Measurements from ENCODE around the gene SMYD5.

Gene SMYD5

DNA sequence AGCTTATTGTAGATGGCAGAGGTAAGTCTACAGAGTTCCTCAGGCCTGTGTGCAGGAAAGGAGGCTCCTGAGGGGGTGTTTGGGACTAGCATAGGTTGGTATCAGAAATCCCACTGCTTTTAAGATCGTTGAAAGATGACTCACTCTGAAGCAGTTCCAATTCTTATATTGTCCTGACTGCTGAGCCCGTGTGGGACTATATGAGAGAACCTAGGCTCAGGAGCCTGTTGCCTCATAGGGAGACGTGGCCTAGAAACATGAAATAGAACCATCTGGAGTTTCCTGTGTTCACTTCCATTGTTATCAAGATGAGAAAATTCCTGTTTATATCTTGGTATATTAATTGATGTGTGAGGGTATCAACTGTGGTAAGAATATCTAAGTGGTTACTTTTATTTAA is 25.7 kb downstream of the SMYD5 start:
- no peaks in the 10 kb centered on the region for H3K9me3 ChIP-seq (ENCODE audit: insufficient read depth, low read length)
- TF ChIP-seq YY1 (IDR thresholded peaks at IDR 0.05; ENCODE audit: insufficient read depth, insufficient read length): no peak
- no peak for TF ChIP-seq ZNF274 (IDR thresholded peaks at IDR 0.05; ENCODE audit: low read depth, low read length)
- no peak for TF ChIP-seq SUZ12 (IDR thresholded peaks at IDR 0.05; ENCODE audit: extremely low read depth, insufficient read depth, insufficient read length)
- peaks cover 90% of the 10 kb centered on the region for H3K36me3 ChIP-seq (ENCODE audit: insufficient read depth, insufficient read length, low read length)
- DNase-seq (ENCODE audit: low read depth, low spot score): no peak
- no peak overlapping the region for H3K4me3 ChIP-seq (ENCODE audit: insufficient read length, low read depth)
- H3K4me1 ChIP-seq (ENCODE audit: insufficient read depth, insufficient read length): peaks cover 13% of the 10 kb centered on the region
- H3K27me3 ChIP-seq (ENCODE audit: insufficient read depth, insufficient read length): no peaks in the 10 kb centered on the region
- H3K9ac ChIP-seq (ENCODE audit: insufficient read length, low read depth): no peak overlapping the region

- no peak for DNase-seq (ENCODE audit: low read depth, low spot score)
- Histone ChIP-seq H3K27me3 (ENCODE audit: insufficient read depth, insufficient read length) (no peaks in the 10 kb centered on the region), H3K9me3 (ENCODE audit: insufficient read depth, low read length) (no peaks in the 10 kb centered on the region), H3K36me3 (ENCODE audit: insufficient read depth, insufficient read length, low read length) (peaks cover 91% of the 10 kb centered on the region), H3K4me3 (ENCODE audit: insufficient read length, low read depth) (no peak overlapping the region), H3K4me1 (ENCODE audit: insufficient read depth, insufficient read length) (peaks cover 6% of the 10 kb centered on the region), H3K9ac (ENCODE audit: insufficient read length, low read depth) (no peak overlapping the region)
- TF ChIP-seq YY1 (IDR thresholded peaks at IDR 0.05; ENCODE audit: insufficient read depth, insufficient read length) (no peak), SUZ12 (IDR thresholded peaks at IDR 0.05; ENCODE audit: extremely low read depth, insufficient read depth, insufficient read length) (no peak), ZNF274 (IDR thresholded peaks at IDR 0.05; ENCODE audit: low read depth, low read length) (no peak)
These were observed 30.0 kb downstream of the SMYD5 start for GRCh38 chr2:73243884-73244570.

- Histone ChIP-seq H3K4me1 (ENCODE audit: insufficient read depth, insufficient read length) (peaks cover 5% of the 10 kb centered on the region), H3K27me3 (ENCODE audit: insufficient read depth, insufficient read length) (no peaks in the 10 kb centered on the region), H3K36me3 (ENCODE audit: insufficient read depth, insufficient read length, low read length) (peaks cover 91% of the 10 kb centered on the region), H3K4me3 (ENCODE audit: insufficient read length, low read depth) (no peak overlapping the region), H3K9me3 (ENCODE audit: insufficient read depth, low read length) (no peaks in the 10 kb centered on the region), H3K9ac (ENCODE audit: insufficient read length, low read depth) (no peak overlapping the region)
- DNase-seq (ENCODE audit: low read depth, low spot score): no peak
- TF ChIP-seq ZNF274 (IDR thresholded peaks at IDR 0.05; ENCODE audit: low read depth, low read length) (no peak), SUZ12 (IDR thresholded peaks at IDR 0.05; ENCODE audit: extremely low read depth, insufficient read depth, insufficient read length) (no peak), YY1 (IDR thresholded peaks at IDR 0.05; ENCODE audit: insufficient read depth, insufficient read length) (no peak)
These were observed 30.5 kb downstream of the SMYD5 start for GRCh38 chr2:73244580-73244979.

DNA sequence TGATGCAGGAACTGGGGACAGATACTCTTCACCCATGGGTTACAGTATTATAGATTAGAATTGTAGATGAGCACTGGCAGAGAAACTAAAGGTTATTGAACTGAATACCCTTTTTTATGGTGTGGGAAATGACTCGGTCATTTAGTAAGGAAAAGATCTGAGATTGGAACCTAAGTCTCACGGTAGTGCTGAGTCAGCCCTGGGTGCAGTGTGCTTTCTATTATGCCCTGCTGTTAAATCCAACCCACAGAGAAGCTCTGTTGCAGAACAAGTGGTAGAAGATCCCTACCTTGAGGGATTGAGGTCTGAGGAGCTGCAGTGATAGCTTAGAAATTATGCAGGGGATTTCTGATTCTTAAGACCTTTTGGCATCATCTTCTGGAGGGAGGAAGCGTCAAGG is 32.8 kb downstream of the SMYD5 start:
- TF ChIP-seq ZNF274 (IDR thresholded peaks at IDR 0.05; ENCODE audit: low read depth, low read length) (no peak), YY1 (IDR thresholded peaks at IDR 0.05; ENCODE audit: insufficient read depth, insufficient read length) (no peak), SUZ12 (IDR thresholded peaks at IDR 0.05; ENCODE audit: extremely low read depth, insufficient read depth, insufficient read length) (no peak)
- peaks cover 92% of the 10 kb centered on the region for H3K36me3 ChIP-seq (ENCODE audit: insufficient read depth, insufficient read length, low read length)
- H3K4me1 ChIP-seq (ENCODE audit: insufficient read depth, insufficient read length): peaks cover 5% of the 10 kb centered on the region
- H3K4me3 ChIP-seq (ENCODE audit: insufficient read length, low read depth): no peak overlapping the region
- H3K9ac ChIP-seq (ENCODE audit: insufficient read length, low read depth): no peak overlapping the region
- no peaks in the 10 kb centered on the region for H3K27me3 ChIP-seq (ENCODE audit: insufficient read depth, insufficient read length)
- no peak for DNase-seq (ENCODE audit: low read depth, low spot score)
- H3K9me3 ChIP-seq (ENCODE audit: insufficient read depth, low read length): no peaks in the 10 kb centered on the region

DNA sequence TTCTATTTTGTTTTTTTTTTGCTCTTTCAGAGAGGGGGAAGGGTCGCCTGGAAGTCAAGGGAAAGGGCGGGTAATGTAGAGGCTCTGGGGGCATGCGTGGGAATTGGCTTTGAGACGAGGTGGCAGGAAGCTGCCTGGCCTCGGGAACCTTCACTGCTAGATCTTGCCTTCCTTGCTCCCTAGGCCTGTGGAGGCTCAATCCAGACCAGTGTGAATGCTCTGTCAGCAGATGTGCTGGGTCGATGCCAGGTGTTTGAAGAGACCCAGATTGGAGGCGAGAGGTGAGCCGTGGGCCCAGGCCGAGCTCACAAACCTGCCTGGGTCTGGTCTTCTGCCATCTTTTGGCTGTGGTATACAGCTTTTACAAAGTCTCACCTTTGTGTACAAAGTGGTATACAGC is 35.6 kb downstream of the SMYD5 start:
- no peaks in the 10 kb centered on the region for H3K4me1 ChIP-seq (ENCODE audit: insufficient read depth, insufficient read length)
- no peak overlapping the region for H3K4me3 ChIP-seq (ENCODE audit: insufficient read length, low read depth)
- no peaks in the 10 kb centered on the region for H3K9me3 ChIP-seq (ENCODE audit: insufficient read depth, low read length)
- peaks cover 98% of the 10 kb centered on the region for H3K36me3 ChIP-seq (ENCODE audit: insufficient read depth, insufficient read length, low read length)
- TF ChIP-seq ZNF274 (IDR thresholded peaks at IDR 0.05; ENCODE audit: low read depth, low read length) (no peak), SUZ12 (IDR thresholded peaks at IDR 0.05; ENCODE audit: extremely low read depth, insufficient read depth, insufficient read length) (no peak), YY1 (IDR thresholded peaks at IDR 0.05; ENCODE audit: insufficient read depth, insufficient read length) (no peak)
- no peaks in the 10 kb centered on the region for H3K27me3 ChIP-seq (ENCODE audit: insufficient read depth, insufficient read length)
- H3K9ac ChIP-seq (ENCODE audit: insufficient read length, low read depth): no peak overlapping the region
- no peak for DNase-seq (ENCODE audit: low read depth, low spot score)

DNA sequence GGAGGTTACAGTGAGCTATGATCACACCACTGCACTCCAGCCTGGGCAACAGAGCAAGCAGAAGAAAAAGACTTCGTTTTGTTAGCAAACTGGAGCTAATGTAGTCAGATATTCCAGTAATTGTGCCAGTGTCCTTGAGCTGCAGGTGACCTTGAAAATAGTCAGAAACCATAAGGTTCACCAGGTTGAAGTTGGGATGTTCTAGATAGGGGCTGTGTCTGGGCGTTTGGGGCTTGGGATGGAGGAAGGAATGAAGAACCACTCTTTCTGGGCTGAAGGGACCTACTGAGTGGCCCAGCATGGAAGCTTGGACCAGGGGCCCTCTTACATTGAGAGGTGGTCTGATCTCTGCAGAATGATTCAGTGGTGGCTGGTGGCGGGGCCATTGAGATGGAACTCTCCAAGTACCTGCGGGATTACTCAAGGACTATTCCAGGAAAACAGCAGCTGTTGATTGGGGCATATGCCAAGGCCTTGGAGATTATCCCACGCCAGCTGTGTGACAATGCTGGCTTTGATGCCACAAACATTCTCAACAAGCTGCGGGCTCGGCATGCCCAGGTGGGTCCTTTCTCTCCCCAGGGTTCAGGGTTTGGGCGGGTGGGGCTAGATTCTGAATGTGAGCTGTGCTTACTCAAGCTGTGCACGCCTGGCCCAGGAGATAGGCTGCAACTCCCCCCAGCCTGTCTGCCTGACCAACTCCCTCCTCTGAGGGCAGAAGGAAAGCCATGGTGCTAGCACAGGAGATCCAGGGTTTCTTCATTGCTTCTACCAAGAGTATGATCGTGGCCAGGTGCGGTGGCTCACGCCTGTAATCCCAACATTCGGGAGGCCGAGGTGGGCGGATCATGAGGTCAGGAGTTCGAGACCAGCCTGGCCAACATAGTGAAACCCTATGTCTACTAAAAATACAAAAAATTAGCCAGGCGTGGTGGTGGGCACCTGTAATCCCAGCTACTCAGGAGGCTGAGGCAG is 37.1 kb downstream of the SMYD5 start:
- Histone ChIP-seq H3K9me3 (ENCODE audit: insufficient read depth, low read length) (no peaks in the 10 kb centered on the region), H3K9ac (ENCODE audit: insufficient read length, low read depth) (no peak overlapping the region), H3K27me3 (ENCODE audit: insufficient read depth, insufficient read length) (no peaks in the 10 kb centered on the region), H3K4me3 (ENCODE audit: insufficient read length, low read depth) (no peak overlapping the region), H3K36me3 (ENCODE audit: insufficient read depth, insufficient read length, low read length) (peaks cover 86% of the 10 kb centered on the region), H3K4me1 (ENCODE audit: insufficient read depth, insufficient read length) (no peaks in the 10 kb centered on the region)
- no peak for DNase-seq (ENCODE audit: low read depth, low spot score)
- TF ChIP-seq SUZ12 (IDR thresholded peaks at IDR 0.05; ENCODE audit: extremely low read depth, insufficient read depth, insufficient read length): no peak
- TF ChIP-seq ZNF274 (IDR thresholded peaks at IDR 0.05; ENCODE audit: low read depth, low read length): no peak
- no peak for TF ChIP-seq YY1 (IDR thresholded peaks at IDR 0.05; ENCODE audit: insufficient read depth, insufficient read length)

All from NT2/D1 (cell line).